ENCODE measurements around the gene SLX4IP. TPM values are rescaled to one million over a fixed set of nuclear protein-coding genes. Genes with fewer than 3 reads are reported as not detected.

Gene SLX4IP
- total RNA-seq, 4 donors from 2014 or later, result 2.4 to 5.4 (median 4.1) TPM

GRCh38 chr20:10581823-10582222 is 146.7 kb downstream of the SLX4IP start:
- TF ChIP-seq, protein P1, sequence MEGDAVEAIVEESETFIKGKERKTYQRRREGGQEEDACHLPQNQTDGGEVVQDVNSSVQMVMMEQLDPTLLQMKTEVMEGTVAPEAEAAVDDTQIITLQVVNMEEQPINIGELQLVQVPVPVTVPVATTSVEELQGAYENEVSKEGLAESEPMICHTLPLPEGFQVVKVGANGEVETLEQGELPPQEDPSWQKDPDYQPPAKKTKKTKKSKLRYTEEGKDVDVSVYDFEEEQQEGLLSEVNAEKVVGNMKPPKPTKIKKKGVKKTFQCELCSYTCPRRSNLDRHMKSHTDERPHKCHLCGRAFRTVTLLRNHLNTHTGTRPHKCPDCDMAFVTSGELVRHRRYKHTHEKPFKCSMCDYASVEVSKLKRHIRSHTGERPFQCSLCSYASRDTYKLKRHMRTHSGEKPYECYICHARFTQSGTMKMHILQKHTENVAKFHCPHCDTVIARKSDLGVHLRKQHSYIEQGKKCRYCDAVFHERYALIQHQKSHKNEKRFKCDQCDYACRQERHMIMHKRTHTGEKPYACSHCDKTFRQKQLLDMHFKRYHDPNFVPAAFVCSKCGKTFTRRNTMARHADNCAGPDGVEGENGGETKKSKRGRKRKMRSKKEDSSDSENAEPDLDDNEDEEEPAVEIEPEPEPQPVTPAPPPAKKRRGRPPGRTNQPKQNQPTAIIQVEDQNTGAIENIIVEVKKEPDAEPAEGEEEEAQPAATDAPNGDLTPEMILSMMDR (IDR thresholded peaks at IDR 0.05; ENCODE audit: low read depth), result no peak

GRCh38 chr20:10584371-10584770 is 149.3 kb downstream of the SLX4IP start:
- TF ChIP-seq, protein P1 (IDR thresholded peaks at IDR 0.05; ENCODE audit: low read depth), result no peak

GRCh38 chr20:10585308-10585707 is 150.2 kb downstream of the SLX4IP start:
- TF ChIP-seq, protein P1 (IDR thresholded peaks at IDR 0.05; ENCODE audit: low read depth), result no peak

DNA sequence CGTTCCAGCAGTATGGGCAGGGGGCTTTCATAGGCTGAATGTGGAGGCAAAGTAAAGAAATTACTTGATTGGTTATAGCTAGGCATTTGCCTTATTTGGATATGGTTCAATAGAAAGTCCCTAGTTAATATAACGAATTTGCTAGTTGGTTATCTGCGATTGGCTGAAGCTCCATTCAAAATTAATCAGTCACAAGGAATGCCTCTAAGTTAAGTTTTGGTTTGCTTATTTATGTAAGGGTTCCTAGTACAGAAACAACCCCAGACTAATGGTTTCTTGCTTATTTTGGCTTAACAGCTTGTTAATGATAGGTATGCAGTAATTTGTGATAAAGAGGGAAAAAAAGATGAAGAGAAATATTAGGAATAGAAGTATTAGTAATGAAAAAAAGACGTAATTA is 151.2 kb downstream of the SLX4IP start:
- TF ChIP-seq, protein P1 (IDR thresholded peaks at IDR 0.05; ENCODE audit: low read depth), result no peak

DNA sequence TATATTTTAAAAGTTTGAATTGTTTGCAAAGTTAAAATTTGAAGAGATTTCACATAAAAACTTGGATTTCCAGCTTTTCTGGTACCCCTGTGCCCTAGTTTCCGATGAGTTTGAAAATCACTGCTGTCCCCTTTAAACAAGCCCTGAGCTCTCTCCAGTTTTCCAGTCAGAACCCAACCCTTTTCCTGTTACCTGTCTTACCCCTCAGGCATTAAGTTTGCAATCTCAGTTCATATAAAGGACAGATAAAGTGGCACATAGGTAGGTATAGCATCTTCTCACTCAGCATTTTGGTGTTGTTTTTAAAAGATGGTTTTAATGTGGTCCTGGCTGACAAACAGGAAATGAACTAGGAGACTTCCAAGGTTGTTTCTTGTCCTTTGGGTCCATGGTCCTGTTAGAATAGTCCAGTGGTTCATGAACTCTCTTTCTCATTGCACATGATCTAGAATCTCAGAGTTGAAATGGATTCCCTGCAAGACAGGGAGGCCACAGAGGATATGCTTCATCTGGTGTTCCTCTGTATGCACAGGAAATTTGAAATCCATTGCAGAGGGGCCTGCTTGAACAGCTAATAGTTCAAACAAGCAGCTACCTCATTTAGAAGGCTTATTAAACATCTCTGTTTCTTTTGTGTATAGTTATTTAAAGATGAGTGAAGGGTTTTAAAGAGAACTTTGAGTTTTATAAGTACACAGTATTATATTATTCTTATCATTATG is 156.0 kb downstream of the SLX4IP start:
- TF ChIP-seq, protein P1 (IDR thresholded peaks at IDR 0.05; ENCODE audit: low read depth), result no peak

DNA sequence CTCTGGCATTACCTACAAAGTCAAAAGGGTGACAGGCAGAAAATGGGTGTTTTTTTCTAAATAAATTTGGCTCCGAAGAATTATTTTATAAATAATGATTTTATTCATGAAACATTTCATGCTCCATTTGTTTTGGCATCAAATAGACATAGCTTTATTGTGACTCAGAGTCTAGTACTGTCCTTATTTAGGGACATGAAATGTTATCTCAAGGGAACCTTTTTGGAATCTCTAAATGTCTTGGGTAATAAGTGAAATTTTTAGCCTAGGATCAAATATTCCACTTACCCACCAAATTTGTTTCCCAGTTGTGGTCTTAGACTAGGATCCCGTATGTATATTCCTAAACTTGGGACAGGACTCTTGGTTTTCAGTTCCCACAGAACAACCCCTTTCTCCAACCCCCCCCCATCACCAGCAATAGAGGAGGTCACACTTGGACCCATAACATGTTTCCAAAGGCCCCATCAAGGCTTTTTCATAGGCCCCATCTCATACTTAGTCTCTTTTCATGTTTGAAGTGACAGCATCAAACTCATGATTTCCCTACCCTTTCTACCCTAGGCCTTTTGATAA is 156.9 kb downstream of the SLX4IP start:
- TF ChIP-seq, protein P1 (IDR thresholded peaks at IDR 0.05; ENCODE audit: low read depth), result no peak

DNA sequence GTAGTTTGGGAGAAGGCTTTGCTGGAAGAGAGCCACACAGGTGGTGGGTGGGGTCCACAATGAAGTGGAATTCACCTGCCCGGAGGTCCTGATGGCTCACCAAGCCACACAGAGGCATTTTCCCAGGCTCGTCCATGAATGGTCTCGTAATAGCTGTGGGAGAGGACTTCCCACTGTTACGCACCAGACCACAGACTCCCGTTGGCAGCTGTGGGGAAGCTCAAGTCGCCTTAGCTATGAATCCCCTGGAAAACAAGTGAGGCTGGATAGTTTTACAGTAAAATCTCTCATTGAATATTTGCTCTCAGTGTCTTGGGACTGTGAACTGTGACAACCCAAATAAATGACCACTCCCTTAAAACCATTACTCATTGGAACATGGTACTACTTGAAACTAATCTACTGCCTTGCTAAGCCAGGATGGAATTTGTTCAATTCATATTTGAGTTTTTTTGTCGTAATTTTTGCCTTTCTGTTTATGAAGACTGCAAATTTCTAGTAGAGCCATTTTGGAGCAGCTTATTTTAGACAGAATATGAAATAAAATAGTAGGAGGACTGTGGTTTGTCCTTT is 159.3 kb downstream of the SLX4IP start:
- TF ChIP-seq, protein P1 (IDR thresholded peaks at IDR 0.05; ENCODE audit: low read depth), result no peak

Measured in subcutaneous adipose tissue (tissue), 4 donors.